MCF 10A (cell line): ENCODE data around the gene RETREG1. TPM values are rescaled to one million over a fixed set of nuclear protein-coding genes. Genes with fewer than 3 reads are reported as not detected.

Experiments
- BruUV-seq: library from RNA; stranded (reverse); fragments of 400-500 nt; replicated peaks from 2 replicates; lab custom pipeline; 2021; lab: Mats Ljungman, UMichigan
- CTCF ChIA-PET: fragments of 300-600 bp; sonication (Branson Sonifier 250); formaldehyde crosslinking; extraction: SDS; loops from one replicate; lab custom pipeline; 2021; ENCODE audit warnings: antibody characterized with exemption, inconsistent platforms; lab: Yijun Ruan, JAX
- POLR2A ChIA-PET: fragments of 300-600, 350-650 bp; sonication (Branson Sonifier 250); formaldehyde crosslinking; extraction: SDS; loops from one replicate; lab custom pipeline; 2020; ENCODE audit warnings: antibody characterized with exemption, inconsistent platforms; lab: Yijun Ruan, JAX
- DNase-seq: peaks from one replicate; pipeline ENCODE4 v3.0.0-alpha.2; 2018; ENCODE audit not compliant: unreplicated experiment
- H3K27ac Mint-ChIP-seq: one replicate; pipeline ENCODE4 v1.8.0; 2022; ENCODE audit warnings: mild to moderate bottlenecking, low read depth, mixed read lengths; ENCODE audit not compliant: unreplicated experiment
- H3K27me3 Mint-ChIP-seq: one replicate; pipeline ENCODE4 v1.8.0; 2022; ENCODE audit warnings: mixed read lengths; ENCODE audit not compliant: insufficient read depth, unreplicated experiment
- H3K36me3 Mint-ChIP-seq: one replicate; pipeline ENCODE4 v1.8.0; 2022; ENCODE audit warnings: mild to moderate bottlenecking, moderate library complexity, mixed read lengths; ENCODE audit not compliant: insufficient read depth, unreplicated experiment
- H3K4me1 Mint-ChIP-seq: one replicate; pipeline ENCODE4 v1.8.0; 2022; ENCODE audit warnings: mixed read lengths; ENCODE audit not compliant: insufficient read depth, unreplicated experiment
- H3K4me3 Mint-ChIP-seq: one replicate; pipeline ENCODE4 v1.8.0; 2022; ENCODE audit warnings: mild to moderate bottlenecking, moderate library complexity, mixed read lengths; ENCODE audit not compliant: unreplicated experiment
- H3K9me3 Mint-ChIP-seq: one replicate; pipeline ENCODE4 v1.8.0; 2022; ENCODE audit warnings: mixed read lengths; ENCODE audit not compliant: unreplicated experiment
- CTCF ChIP-seq: fragments of 200-600 bp; IDR thresholded peaks from one replicate; pipeline ENCODE4 v1.8.0; 2022; ENCODE audit warnings: antibody characterized with exemption, mild to moderate bottlenecking; ENCODE audit not compliant: unreplicated experiment
- intact Hi-C: fragments of 100-400 bp; cut with micrococcal nuclease; formaldehyde crosslinking; loops from 2 replicates; pipeline ENCODE4 v1.14.1; 2022
- total RNA-seq: library from RNA; stranded (reverse); gene quantifications from 2 replicates; pipeline ENCODE4 v1.2.3, GENCODE V29; 2022

The RETREG1 gene
- total RNA-seq, 1 experiment from 2014 or later, result 4.9 TPM

- Mint-ChIP-seq H3K27ac (no peak overlapping the region), H3K4me1 (peaks cover 16% of the 10 kb centered on the region), H3K27me3 (no peaks in the 10 kb centered on the region), H3K4me3 (no peak overlapping the region), H3K9me3 (no peaks in the 10 kb centered on the region), H3K36me3 (no peaks in the 10 kb centered on the region)
- ChIA-PET POLR2A (interaction anchor here (0.7 to 2.7 kb wide), 9 partner anchors 9 to 65 kb away, joined by 3 to 12 read pairs (median 5); no protein-coding TSS in a partner anchor), CTCF (interaction anchor here (0.6 to 10.8 kb wide), 13 partner anchors 10 to 673 kb away, joined by 3 to 147 read pairs (median 4); no protein-coding TSS in a partner anchor)
- no TSS peak for BruUV-seq
- intact Hi-C loops, result no loop called here
- TF ChIP-seq CTCF, result no peak
- DNase-seq, result no peak
These were observed 68.0 kb downstream of the RETREG1 start for GRCh38 chr5:16548812-16549211.

- ChIA-PET CTCF (interaction anchor here (0.6 to 10.8 kb wide), 11 partner anchors 11 to 672 kb away, joined by 3 to 147 read pairs (median 3); no protein-coding TSS in a partner anchor), POLR2A (interaction anchor here (1.2 to 2.7 kb wide), 5 partner anchors 9 to 64 kb away, joined by 4 to 12 read pairs (median 5); no protein-coding TSS in a partner anchor)
- Mint-ChIP-seq H3K4me3 (no peak overlapping the region), H3K4me1 (peaks cover 16% of the 10 kb centered on the region), H3K9me3 (no peaks in the 10 kb centered on the region), H3K36me3 (no peaks in the 10 kb centered on the region), H3K27ac (no peak overlapping the region), H3K27me3 (no peaks in the 10 kb centered on the region)
- DNase-seq, result no peak
- no TSS peak for BruUV-seq
- no peak for TF ChIP-seq CTCF
- intact Hi-C loops, result no loop called here
These were observed 68.7 kb downstream of the RETREG1 start for GRCh38 chr5:16548115-16548514.

- H3K27me3 Mint-ChIP-seq, result no peaks in the 10 kb centered on the region
- no peaks in the 10 kb centered on the region for H3K36me3 Mint-ChIP-seq
- DNase-seq, result no peak
- no peaks in the 10 kb centered on the region for H3K9me3 Mint-ChIP-seq
- POLR2A ChIA-PET, result interaction anchor here (0.6 to 2.7 kb wide), 8 partner anchors 8 to 63 kb away, joined by 3 to 12 read pairs (median 4); no protein-coding TSS in a partner anchor
- no TSS peak for BruUV-seq
- intact Hi-C loops, result no loop called here
- TF ChIP-seq CTCF, result no peak
- H3K4me3 Mint-ChIP-seq, result no peak overlapping the region
- H3K27ac Mint-ChIP-seq, result no peak overlapping the region
- peaks cover 11% of the 10 kb centered on the region for H3K4me1 Mint-ChIP-seq
- CTCF ChIA-PET, result interaction anchor here (0.6 to 10.8 kb wide), 10 partner anchors 13 to 1590 kb away, joined by 3 to 147 read pairs (median 3); no protein-coding TSS in a partner anchor
These were observed 69.5 kb downstream of the RETREG1 start for GRCh38 chr5:16547200-16547842.

DNA sequence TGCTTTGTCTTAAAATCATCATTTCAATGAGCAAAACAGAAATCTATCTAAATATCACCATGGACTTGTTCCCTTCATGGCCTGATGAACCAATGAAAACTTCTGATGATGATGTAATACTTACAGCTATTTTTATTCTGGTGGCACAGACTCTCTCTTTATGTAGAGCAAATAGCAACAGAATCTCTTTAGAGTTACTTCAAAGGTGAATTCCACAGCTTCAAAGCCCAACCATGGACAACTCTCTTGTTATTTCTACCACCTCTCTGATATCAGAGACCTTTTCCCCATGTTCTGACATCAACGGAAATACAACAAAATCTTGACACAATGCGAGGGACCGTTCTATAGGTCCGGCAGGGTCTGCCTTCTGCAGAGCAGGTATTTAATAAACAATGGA lies 70.1 kb downstream of the RETREG1 start:
- TF ChIP-seq CTCF, result no peak
- intact Hi-C loops, result no loop called here
- H3K27ac Mint-ChIP-seq, result no peak overlapping the region
- no peaks in the 10 kb centered on the region for H3K36me3 Mint-ChIP-seq
- ChIA-PET POLR2A (interaction anchor here (0.6 to 1.4 kb wide), 4 partner anchors 12 to 48 kb away, joined by 3 read pairs; no protein-coding TSS in a partner anchor), CTCF (interaction anchor here (0.7 to 10.8 kb wide), 5 partner anchors 11 to 1589 kb away, joined by 3 to 147 read pairs (median 3); no protein-coding TSS in a partner anchor)
- no peak for DNase-seq
- H3K27me3 Mint-ChIP-seq, result no peaks in the 10 kb centered on the region
- no TSS peak for BruUV-seq
- H3K9me3 Mint-ChIP-seq, result no peaks in the 10 kb centered on the region
- H3K4me1 Mint-ChIP-seq, result peaks cover 10% of the 10 kb centered on the region
- no peak overlapping the region for H3K4me3 Mint-ChIP-seq
